ENCODE data around the gene ATG5.
"Not testable (repeated sequence)": the region's sequence is repeated elsewhere in the genome, so short reads cannot be mapped to it uniquely, and the experiment has no call there.

The ATG5 gene

GRCh38 chr6:106315765-106316374, 9.7 kb downstream of the ATG5 start:
- DNase-seq (ENCODE audit: low read depth in 1 of 2, low spot score in 1 of 2): no peak

- DNase-seq (ENCODE audit: low read depth in 1 of 2, low spot score in 1 of 2): no peak
Observed at GRCh38 chr6:106309766-106310373, 15.7 kb downstream of the ATG5 start.

- no peak for DNase-seq (ENCODE audit: low read depth in 1 of 2, low spot score in 1 of 2)
Observed at GRCh38 chr6:106308985-106309384, 16.6 kb downstream of the ATG5 start.

GRCh38 chr6:106305740-106306139, 19.8 kb downstream of the ATG5 start:
- no peak for DNase-seq (ENCODE audit: low read depth in 1 of 2, low spot score in 1 of 2)

- no peak for DNase-seq (ENCODE audit: low read depth in 1 of 2, low spot score in 1 of 2)
Observed at GRCh38 chr6:106300944-106301343, 24.6 kb downstream of the ATG5 start.

- DNase-seq (ENCODE audit: low read depth in 1 of 2, low spot score in 1 of 2): no peak
Observed at GRCh38 chr6:106300020-106300780, 25.4 kb downstream of the ATG5 start.

- DNase-seq (ENCODE audit: low read depth in 1 of 2, low spot score in 1 of 2): no peak
Observed at GRCh38 chr6:106293116-106293515, 32.4 kb downstream of the ATG5 start.

- no peak for DNase-seq (ENCODE audit: low read depth in 1 of 2, low spot score in 1 of 2)
Observed at GRCh38 chr6:106290954-106291353, 34.6 kb downstream of the ATG5 start.

GRCh38 chr6:106290032-106290431, 35.5 kb downstream of the ATG5 start:
- no peak for DNase-seq (ENCODE audit: low read depth in 1 of 2, low spot score in 1 of 2)

GRCh38 chr6:106287215-106287614, 38.3 kb downstream of the ATG5 start:
- DNase-seq (ENCODE audit: low read depth in 1 of 2, low spot score in 1 of 2): no peak

- no peak for DNase-seq (ENCODE audit: low read depth in 1 of 2, low spot score in 1 of 2)
Observed at GRCh38 chr6:106286746-106287145, 38.8 kb downstream of the ATG5 start.

- no peak for DNase-seq (ENCODE audit: low read depth in 1 of 2, low spot score in 1 of 2)
Observed at GRCh38 chr6:106283481-106283880, 42.1 kb downstream of the ATG5 start.

- no peak for DNase-seq (ENCODE audit: low read depth in 1 of 2, low spot score in 1 of 2)
Observed at GRCh38 chr6:106281661-106282060, 43.9 kb downstream of the ATG5 start.

GRCh38 chr6:106281088-106281487, 44.5 kb downstream of the ATG5 start:
- no peak for DNase-seq (ENCODE audit: low read depth in 1 of 2, low spot score in 1 of 2)

GRCh38 chr6:106279179-106279578, 46.4 kb downstream of the ATG5 start:
- DNase-seq (ENCODE audit: low read depth in 1 of 2, low spot score in 1 of 2): no peak

GRCh38 chr6:106275692-106276091, 49.9 kb downstream of the ATG5 start:
- no peak for DNase-seq (ENCODE audit: low read depth in 1 of 2, low spot score in 1 of 2)

GRCh38 chr6:106273087-106273486, 52.5 kb downstream of the ATG5 start:
- DNase-seq (ENCODE audit: low read depth in 1 of 2, low spot score in 1 of 2): no peak

GRCh38 chr6:106272287-106272686, 53.3 kb downstream of the ATG5 start:
- DNase-seq (ENCODE audit: low read depth in 1 of 2, low spot score in 1 of 2): no peak

GRCh38 chr6:106270414-106270813, 55.1 kb downstream of the ATG5 start:
- DNase-seq (ENCODE audit: low read depth in 1 of 2, low spot score in 1 of 2): no peak

GRCh38 chr6:106269268-106269919, 56.2 kb downstream of the ATG5 start:
- not testable (repeated sequence) for DNase-seq (ENCODE audit: low read depth in 1 of 2, low spot score in 1 of 2)

GRCh38 chr6:106268500-106268899, 57.1 kb downstream of the ATG5 start:
- DNase-seq (ENCODE audit: low read depth in 1 of 2, low spot score in 1 of 2): not testable (repeated sequence)

GRCh38 chr6:106264433-106264832, 61.1 kb downstream of the ATG5 start:
- not testable (repeated sequence) for DNase-seq (ENCODE audit: low read depth in 1 of 2, low spot score in 1 of 2)
